PC-3 (cell line): Measurements from ENCODE around the gene KBTBD12. TPM values are rescaled to one million over a fixed set of nuclear protein-coding genes. Genes with fewer than 3 reads are reported as not detected.
"Not testable (repeated sequence)": the region's sequence is repeated elsewhere in the genome, so short reads cannot be mapped to it uniquely, and the experiment has no call there.

ENCODE experiments used
- ATAC-seq: fragments of 200-7000 bp; cut with Tn5 transposase; 2 replicates; pipeline ENCODE4 v1.9.1; 2020; ENCODE audit warnings: mild to moderate bottlenecking, moderate library complexity
- BruUV-seq: library from RNA; stranded (reverse); fragments of 400-500 nt; replicated peaks from 2 replicates; lab custom pipeline; 2021; lab: Mats Ljungman, UMichigan
- CTCF ChIA-PET: fragments of 300-600 bp; sonication (Branson Sonifier 250); formaldehyde crosslinking; loops from one replicate; lab custom pipeline; 2022; ENCODE audit warnings: antibody characterized with exemption; lab: Charles Lee
- POLR2A ChIA-PET: fragments of 300-600 bp; sonication (Branson Sonifier 250); formaldehyde crosslinking; loops from one replicate; lab custom pipeline; 2022; ENCODE audit warnings: antibody characterized with exemption; ENCODE audit not compliant: unreplicated experiment; lab: Charles Lee
- DNase-seq: peaks from one replicate; pipeline ENCODE4 v3.0.0-alpha.2; 2015
- H2AFZ ChIP-seq: fragments of 300-600 bp; sonication (generic); 2 replicates; pipeline ENCODE4 v1.6.0; 2016; ENCODE audit warnings: antibody characterized with exemption, low read length
- H3F3A ChIP-seq: fragments of 300-600 bp; sonication (generic); one replicate; pipeline ENCODE4 v1.6.0; 2017; ENCODE audit warnings: antibody characterized with exemption, low read length, control low read depth, mild to moderate bottlenecking; ENCODE audit not compliant: unreplicated experiment
- H3K27ac ChIP-seq: fragments of 300-600 bp; sonication (generic); 2 replicates; pipeline ENCODE4 v1.5.1; 2016; ENCODE audit warnings: mild to moderate bottlenecking, low read length
- H3K27me3 ChIP-seq: fragments of 300-600 bp; sonication (generic); 2 replicates; pipeline ENCODE4 v1.6.1; 2016; ENCODE audit warnings: low read length, mixed read lengths
- H3K36me3 ChIP-seq: fragments of 300-600 bp; sonication (generic); 2 replicates; pipeline ENCODE4 v1.6.1; 2016; ENCODE audit warnings: low read depth, mixed run types, low read length, mixed read lengths
- H3K4me1 ChIP-seq: fragments of 300-600 bp; sonication (generic); 2 replicates; pipeline ENCODE4 v1.5.1; 2016; ENCODE audit warnings: low read length; ENCODE audit not compliant: insufficient read depth
- H3K4me2 ChIP-seq: fragments of 300-600 bp; sonication (generic); 2 replicates; pipeline ENCODE4 v1.6.0; 2016; ENCODE audit warnings: low read length
- H3K4me3 ChIP-seq: fragments of 300-600 bp; sonication (generic); 2 replicates; pipeline ENCODE4 v1.5.1; 2016; ENCODE audit warnings: mild to moderate bottlenecking, low read length, mixed read lengths
- H3K79me2 ChIP-seq: fragments of 300-600 bp; sonication (generic); 2 replicates; pipeline ENCODE4 v1.6.1; 2017; ENCODE audit warnings: low read length, mixed read lengths
- H3K9ac ChIP-seq: fragments of 300-600 bp; sonication (generic); 2 replicates; pipeline ENCODE4 v1.6.0; 2016; ENCODE audit warnings: mild to moderate bottlenecking, low read length
- H3K9me2 ChIP-seq: fragments of 300-600 bp; sonication (generic); replicated peaks from 2 replicates; pipeline ENCODE4 v1.6.1; 2016; ENCODE audit warnings: mixed run types, low read length, mixed read lengths
- H3K9me3 ChIP-seq: fragments of 300-600 bp; sonication (generic); 2 replicates; pipeline ENCODE4 v1.6.1; 2016; ENCODE audit warnings: low read length, mixed read lengths
- H4K20me1 ChIP-seq: fragments of 300-600 bp; sonication (generic); 2 replicates; pipeline ENCODE4 v1.6.1; 2016; ENCODE audit warnings: low read length, mixed read lengths
- CTCF ChIP-seq: fragments of 300-600 bp; sonication (generic); conservative IDR thresholded peaks from 2 replicates; pipeline ENCODE4 v1.5.1; 2017; ENCODE audit warnings: antibody characterized with exemption, low read depth, mild to moderate bottlenecking, low read length
- EZH2 ChIP-seq: fragments of 300-600 bp; sonication (generic); IDR thresholded peaks from one replicate; pipeline ENCODE4 v1.6.1; 2017; ENCODE audit warnings: antibody characterized with exemption, mild to moderate bottlenecking, low read length; ENCODE audit not compliant: unreplicated experiment
- EZH2phosphoT487 ChIP-seq: fragments of 300-600 bp; sonication (generic); IDR thresholded peaks from 2 replicates; pipeline ENCODE4 v1.6.1; 2018; ENCODE audit warnings: mild to moderate bottlenecking, antibody characterized with exemption, low read length, borderline replicate concordance
- intact Hi-C: fragments of 100-400 bp; cut with micrococcal nuclease; formaldehyde crosslinking; loops from 2 replicates; pipeline ENCODE4 v1.9.0; 2023
- total RNA-seq: library from RNA; depleted of rRNA; stranded (reverse); fragments of >200 nt; gene quantifications from 2 replicates; pipeline ENCODE4 v1.2.3, GENCODE V29; 2014

Gene KBTBD12
- total RNA-seq, 1 experiment from 2014 or later, result not detected

GRCh38 chr3:127888564-127889107 is 26.4 kb upstream of the KBTBD12 start:
- no peaks in the 10 kb centered on the region; the same call in 1 of the 2 replicates for H3K36me3 ChIP-seq
- DNase-seq (no peak), ATAC-seq (no peak)
- no peak for TF ChIP-seq EZH2
- no peak for TF ChIP-seq CTCF
- no peak for TF ChIP-seq EZH2phosphoT487
- H3K9ac ChIP-seq, result no peak overlapping the region
- ChIA-PET POLR2A (no interaction called here), CTCF (no interaction called here)
- H4K20me1 ChIP-seq, result no peaks in the 10 kb centered on the region
- no peak overlapping the region for H3K4me2 ChIP-seq
- H3K4me1 ChIP-seq, result no peaks in the 10 kb centered on the region
- intact Hi-C loops, result no loop called here
- H3F3A ChIP-seq, result no peaks in the 10 kb centered on the region
- no peak overlapping the region for H3K27ac ChIP-seq
- H3K79me2 ChIP-seq, result no peaks in the 10 kb centered on the region
- no peak overlapping the region for H2AFZ ChIP-seq
- no peak overlapping the region for H3K4me3 ChIP-seq
- BruUV-seq, result no TSS peak
- no peaks in the 10 kb centered on the region for H3K9me2 ChIP-seq
- H3K9me3 ChIP-seq, result no peaks in the 10 kb centered on the region; the same call in 1 of the 2 replicates
- no peaks in the 10 kb centered on the region for H3K27me3 ChIP-seq

- H3K9ac ChIP-seq, result no peak overlapping the region
- no peak for DNase-seq
- H3K79me2 ChIP-seq, result no peaks in the 10 kb centered on the region
- H3K27me3 ChIP-seq, result no peaks in the 10 kb centered on the region
- no peaks in the 10 kb centered on the region for H4K20me1 ChIP-seq
- no peak overlapping the region for H3K27ac ChIP-seq
- no peaks in the 10 kb centered on the region; the same call in 1 of the 2 replicates for H3K9me3 ChIP-seq
- TF ChIP-seq CTCF, result no peak
- TF ChIP-seq EZH2, result no peak
- no peak for TF ChIP-seq EZH2phosphoT487
- H3F3A ChIP-seq, result no peaks in the 10 kb centered on the region
- H3K36me3 ChIP-seq, result no peaks in the 10 kb centered on the region; the same call in 1 of the 2 replicates
- CTCF ChIA-PET, result no interaction called here
- intact Hi-C loops, result no loop called here
- no peak for ATAC-seq
- no peaks in the 10 kb centered on the region for H3K9me2 ChIP-seq
- no peak overlapping the region for H2AFZ ChIP-seq
- H3K4me1 ChIP-seq, result no peaks in the 10 kb centered on the region
- H3K4me3 ChIP-seq, result no peak overlapping the region
- BruUV-seq, result no TSS peak
- H3K4me2 ChIP-seq, result no peak overlapping the region
- POLR2A ChIA-PET, result no interaction called here
Measured at GRCh38 chr3:127889461-127889863, 25.6 kb upstream of the KBTBD12 start.

- H3K27me3 ChIP-seq, result no peaks in the 10 kb centered on the region
- no peaks in the 10 kb centered on the region for H3K4me1 ChIP-seq
- no peaks in the 10 kb centered on the region for H3F3A ChIP-seq
- POLR2A ChIA-PET, result no interaction called here
- no peaks in the 10 kb centered on the region; the same call in 1 of the 2 replicates for H3K9me3 ChIP-seq
- intact Hi-C loops, result no loop called here
- H3K36me3 ChIP-seq, result no peaks in the 10 kb centered on the region; the same call in 1 of the 2 replicates
- H3K9me2 ChIP-seq, result no peaks in the 10 kb centered on the region
- H4K20me1 ChIP-seq, result no peaks in the 10 kb centered on the region
- ATAC-seq, result no peak
- H2AFZ ChIP-seq, result no peak overlapping the region
- no peak overlapping the region for H3K9ac ChIP-seq
- no peak overlapping the region for H3K4me2 ChIP-seq
- TF ChIP-seq CTCF (no peak), EZH2phosphoT487 (no peak)
- TSS peak; percentile 37 for BruUV-seq
- H3K27ac ChIP-seq, result peak overlapping the region; percentile 78
- H3K4me3 ChIP-seq, result no peak overlapping the region
- no peaks in the 10 kb centered on the region for H3K79me2 ChIP-seq
- CTCF ChIA-PET, result no interaction called here
- DNase-seq, result no peak
Measured at GRCh38 chr3:127889976-127890650, 24.9 kb upstream of the KBTBD12 start.

- H3K9ac ChIP-seq, H3F3A ChIP-seq, H3K27me3 ChIP-seq, H3K36me3 ChIP-seq, H2AFZ ChIP-seq, ATAC-seq, H3K9me3 ChIP-seq, H3K4me2 ChIP-seq, POLR2A ChIA-PET, CTCF ChIA-PET, H3K4me3 ChIP-seq, H3K79me2 ChIP-seq, H4K20me1 ChIP-seq, intact Hi-C loops, H3K4me1 ChIP-seq, H3K9me2 ChIP-seq, BruUV-seq: not testable (repeated sequence)
- H3K27ac ChIP-seq, result peak overlapping the region; percentile 78
- DNase-seq, result peak; percentile 76
Measured at GRCh38 chr3:127890651-127891290, 24.3 kb upstream of the KBTBD12 start.
